CD14-positive monocyte (primary cell): Measurements from ENCODE around the gene CCDC87. TPM values are rescaled to one million over a fixed set of nuclear protein-coding genes. Genes with fewer than 3 reads are reported as not detected.

Experiments used
- DNase-seq, 3 donors: peaks; one replicate each; pipeline ENCODE4 v3.0.0-alpha.2; 2011 to 2022
- H2AFZ ChIP-seq: 2 replicates; pipeline ENCODE4 v1.6.0; 2012; ENCODE audit warnings: mild to moderate bottlenecking, low read depth, low read length, inconsistent platforms; ENCODE audit not compliant: insufficient read depth, poor library complexity, severe bottlenecking
- H3K27ac ChIP-seq, 2 donors: 1 replicate in 1 of 2; 2 replicates in 1 of 2; pipeline ENCODE4 v1.5.1; 2012 to 2013; ENCODE audit warnings: low read length in 2 of 2, control low read depth in 1 of 2, inconsistent platforms in 1 of 2, low read depth in 1 of 2, mild to moderate bottlenecking in 1 of 2
- H3K27me3 ChIP-seq, 2 donors: one replicate each; pipeline versions ENCODE4 v1.6.0 to v1.6.1; 2011 to 2013; ENCODE audit warnings: low read length in 2 of 2; ENCODE audit not compliant: control insufficient read depth in 2 of 2, insufficient read depth in 2 of 2
- H3K36me3 ChIP-seq, 2 donors: replicated peaks in 1 of 2; 1 replicate in 1 of 2; 2 replicates in 1 of 2; pipeline versions ENCODE4 v1.5.1 to v1.6.1; 2012 to 2013; ENCODE audit warnings: low read length in 2 of 2, control low read depth in 1 of 2, inconsistent platforms in 1 of 2, mild to moderate bottlenecking in 1 of 2; ENCODE audit not compliant: insufficient read depth in 2 of 2, control insufficient read depth in 1 of 2
- H3K4me1 ChIP-seq, 2 donors: 1 replicate in 1 of 2; 2 replicates in 1 of 2; pipeline versions ENCODE4 v1.5.1 to v1.6.1; 2012 to 2013; ENCODE audit warnings: low read length in 2 of 2, control low read depth in 1 of 2, inconsistent platforms in 1 of 2, mild to moderate bottlenecking in 1 of 2, moderate library complexity in 1 of 2; ENCODE audit not compliant: insufficient read depth in 2 of 2, control insufficient read depth in 1 of 2
- H3K4me2 ChIP-seq: replicated peaks from 2 replicates; pipeline ENCODE3; 2012; ENCODE audit warnings: low read length, moderate library complexity, mild to moderate bottlenecking; ENCODE audit not compliant: poor library complexity, severe bottlenecking; ENCODE audit errors: extremely low read depth
- H3K4me3 ChIP-seq, 3 experiments: fragments of 200-600 bp in 1 of 3; sonication (generic) in 1 of 3; replicated peaks in 1 of 3; 1 replicate in 2 of 3; 2 replicates in 1 of 3; pipeline ENCODE4 v1.5.1; 2011 to 2013; ENCODE audit warnings: low read length in 3 of 3, mild to moderate bottlenecking in 3 of 3, control low read depth in 2 of 3, low read depth in 2 of 3, inconsistent platforms in 1 of 3, moderate library complexity in 1 of 3
- H3K79me2 ChIP-seq: 2 replicates; pipeline ENCODE4 v1.6.0; 2012; ENCODE audit warnings: mild to moderate bottlenecking, control low read depth, inconsistent platforms, low read length, moderate library complexity; ENCODE audit not compliant: insufficient read depth
- H3K9ac ChIP-seq: 2 replicates; pipeline ENCODE4 v1.6.0; 2017; ENCODE audit warnings: low read length, mild to moderate bottlenecking; ENCODE audit not compliant: insufficient read depth, poor library complexity, severe bottlenecking
- H3K9me3 ChIP-seq, 2 donors: replicated peaks in 1 of 2; 1 replicate in 1 of 2; 2 replicates in 1 of 2; pipeline versions ENCODE4 v1.5.1 to v1.6.1; 2012 to 2013; ENCODE audit warnings: low read length in 2 of 2, control low read depth in 1 of 2; ENCODE audit not compliant: control insufficient read depth in 1 of 2, insufficient read depth in 1 of 2
- H4K20me1 ChIP-seq: 2 replicates; pipeline ENCODE4 v1.6.0; 2012; ENCODE audit warnings: mild to moderate bottlenecking, low read length, control low read depth, moderate library complexity; ENCODE audit not compliant: insufficient read depth
- H3K27ac Mint-ChIP-seq, 7 donors: one replicate each; pipeline ENCODE4 v1.8.0; 2020; ENCODE audit warnings: mild to moderate bottlenecking in 7 of 7, mixed read lengths in 7 of 7, moderate library complexity in 6 of 7, inconsistent platforms in 2 of 7
- H3K27me3 Mint-ChIP-seq, 3 donors: one replicate each; pipeline ENCODE4 v1.8.0; 2021 to 2022; ENCODE audit warnings: low read depth in 3 of 3, mild to moderate bottlenecking in 3 of 3, mixed read lengths in 3 of 3, moderate library complexity in 3 of 3, inconsistent platforms in 1 of 3
- H3K36me3 Mint-ChIP-seq, 2 donors: one replicate each; pipeline ENCODE4 v1.8.0; 2020; ENCODE audit warnings: mixed read lengths in 2 of 2, inconsistent platforms in 1 of 2, mild to moderate bottlenecking in 1 of 2
- H3K4me1 Mint-ChIP-seq: one replicate; pipeline ENCODE4 v1.8.0; 2020; ENCODE audit warnings: mild to moderate bottlenecking, mixed read lengths
- H3K4me3 Mint-ChIP-seq, 2 donors: one replicate each; pipeline ENCODE4 v1.8.0; 2020; ENCODE audit warnings: mild to moderate bottlenecking in 2 of 2, mixed read lengths in 2 of 2, moderate library complexity in 1 of 2
- H3K9me3 Mint-ChIP-seq, 7 donors: one replicate each; pipeline ENCODE4 v1.8.0; 2020 to 2022; ENCODE audit warnings: mixed read lengths in 7 of 7, mild to moderate bottlenecking in 6 of 7, moderate library complexity in 6 of 7, inconsistent platforms in 2 of 7
- WGBS: methylation state at CpG from one replicate; pipeline ENCODE4 v1.1.5; 2013; ENCODE audit warnings: missing lambda C conversion rate; ENCODE audit not compliant: insufficient coverage; 5-methylcytosine and 5-hydroxymethylcytosine counted together
- intact Hi-C, 2 donors: fragments of 100-400 bp; cut with micrococcal nuclease; formaldehyde crosslinking; loops; one replicate each; pipeline versions ENCODE4 v1.15.0 to v1.15.1; 2023
- polyA plus RNA-seq, 3 donors: library from polyadenylated mRNA; depleted of rRNA in 1 of 3; unstranded in 2 of 3; stranded (reverse) in 1 of 3; fragments of 300-500 nt in 2 of 3; fragments of >200 nt in 1 of 3; fragmentation: Illumina TruSeq in 2 of 3; gene quantifications; 1 replicate in 2 of 3; 2 replicates in 1 of 3; pipeline ENCODE4 v1.2.3, GENCODE V29; 2012 to 2021
- TF ChIP-seq, protein P1 (sequence below): fragments of 200-600 bp; IDR thresholded peaks from one replicate; pipeline ENCODE4 v1.8.0; 2022; ENCODE audit warnings: antibody characterized with exemption, mild to moderate bottlenecking

The CCDC87 gene
- polyA plus RNA-seq, 3 donors, result not detected

DNA sequence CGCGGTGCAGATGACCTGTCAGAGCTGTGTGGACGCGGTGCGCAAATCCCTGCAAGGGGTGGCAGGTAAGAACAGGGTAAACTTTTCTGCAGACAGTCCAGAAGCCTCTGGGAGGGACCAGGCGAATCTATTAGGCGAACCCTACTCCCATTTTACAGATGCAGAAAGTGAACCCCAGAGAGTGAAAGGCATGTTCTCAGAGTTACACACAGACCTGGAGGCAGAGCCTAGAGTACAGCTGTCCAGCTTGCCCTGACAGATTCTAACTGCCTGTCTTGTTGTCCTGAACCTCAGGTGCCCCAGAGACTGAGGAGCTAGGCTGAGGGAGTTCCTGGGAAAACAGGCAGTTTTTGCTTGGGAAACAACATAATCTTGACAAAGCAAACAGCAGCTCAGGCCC lies 787 bp upstream of the CCDC87 start:
- peaks cover 26% of the 10 kb centered on the region for H3K4me1 Mint-ChIP-seq
- Histone ChIP-seq H4K20me1 (no peaks in the 10 kb centered on the region), H3K36me3 (peaks cover 0 to under 1% of the 10 kb centered on the region in 2 donors), H3K4me2 (peak overlapping the region; percentile 88), H3K27me3 (no peaks in the 10 kb centered on the region), H3K9me3 (no peaks in the 10 kb centered on the region), H3K4me3 (peak overlapping the region; percentile 64 to 84 (median 81)), H3K4me1 (peaks cover 14 to 35% of the 10 kb centered on the region in 2 donors), H2AFZ (peak overlapping the region; percentile 96), H3K27ac (peak overlapping the region in 1 of 2 donors; percentile 84), H3K79me2 (peaks cover 13% of the 10 kb centered on the region), H3K9ac (peak overlapping the region; percentile 76)
- 61% methylated on average over 7 of the region's 7 CpGs for WGBS
- peaks cover 0 to 1% (median 0%) of the 10 kb centered on the region in 3 donors for H3K27me3 Mint-ChIP-seq
- peak overlapping the region; percentile 11 to 99 (median 98) for H3K27ac Mint-ChIP-seq
- H3K9me3 Mint-ChIP-seq, result no peaks in the 10 kb centered on the region
- peaks cover 4 to 13% of the 10 kb centered on the region in 2 donors for H3K36me3 Mint-ChIP-seq
- intact Hi-C loops, result loop anchor here (2.0 to 5.0 kb wide), 2 partner anchors 23 to 84 kb away; partner anchors contain the start of genes RBM14 (in 2 of the 2) and RBM4B (in 1 of the 2)
- TF ChIP-seq, protein P1, sequence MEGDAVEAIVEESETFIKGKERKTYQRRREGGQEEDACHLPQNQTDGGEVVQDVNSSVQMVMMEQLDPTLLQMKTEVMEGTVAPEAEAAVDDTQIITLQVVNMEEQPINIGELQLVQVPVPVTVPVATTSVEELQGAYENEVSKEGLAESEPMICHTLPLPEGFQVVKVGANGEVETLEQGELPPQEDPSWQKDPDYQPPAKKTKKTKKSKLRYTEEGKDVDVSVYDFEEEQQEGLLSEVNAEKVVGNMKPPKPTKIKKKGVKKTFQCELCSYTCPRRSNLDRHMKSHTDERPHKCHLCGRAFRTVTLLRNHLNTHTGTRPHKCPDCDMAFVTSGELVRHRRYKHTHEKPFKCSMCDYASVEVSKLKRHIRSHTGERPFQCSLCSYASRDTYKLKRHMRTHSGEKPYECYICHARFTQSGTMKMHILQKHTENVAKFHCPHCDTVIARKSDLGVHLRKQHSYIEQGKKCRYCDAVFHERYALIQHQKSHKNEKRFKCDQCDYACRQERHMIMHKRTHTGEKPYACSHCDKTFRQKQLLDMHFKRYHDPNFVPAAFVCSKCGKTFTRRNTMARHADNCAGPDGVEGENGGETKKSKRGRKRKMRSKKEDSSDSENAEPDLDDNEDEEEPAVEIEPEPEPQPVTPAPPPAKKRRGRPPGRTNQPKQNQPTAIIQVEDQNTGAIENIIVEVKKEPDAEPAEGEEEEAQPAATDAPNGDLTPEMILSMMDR, result no peak
- no peak for DNase-seq
- H3K4me3 Mint-ChIP-seq, result peak overlapping the region; percentile 97 to 100

DNA sequence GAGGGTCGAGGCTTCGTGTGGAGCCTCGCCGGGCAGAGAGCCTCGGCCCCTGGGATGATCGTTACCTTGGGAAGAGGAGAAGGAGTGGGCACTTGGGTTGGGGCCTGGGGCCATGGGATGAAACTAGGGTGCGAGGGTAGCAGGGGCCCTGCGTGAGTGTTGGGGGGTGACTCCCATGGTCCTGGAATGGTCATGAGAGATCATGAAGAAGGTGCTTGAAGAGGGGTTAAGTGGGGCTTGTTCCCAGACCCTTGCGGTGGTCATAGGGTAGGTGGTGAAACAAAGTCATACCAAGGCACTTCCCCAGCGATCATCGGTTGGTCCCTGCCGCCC lies 406 bp upstream of the CCDC87 start:
- intact Hi-C loops, result loop anchor here (2.0 to 5.0 kb wide), 2 partner anchors 24 to 84 kb away; partner anchors contain the start of genes RBM14 (in 2 of the 2) and RBM4B (in 1 of the 2)
- Histone ChIP-seq H3K9ac (peak overlapping the region; percentile 76), H3K4me1 (peaks cover 14 to 35% of the 10 kb centered on the region in 2 donors), H3K27me3 (no peaks in the 10 kb centered on the region), H3K4me2 (peak overlapping the region; percentile 88), H3K36me3 (no peaks in the 10 kb centered on the region), H3K9me3 (no peaks in the 10 kb centered on the region), H3K27ac (peak overlapping the region; percentile 63 to 84), H3K79me2 (peaks cover 13% of the 10 kb centered on the region), H2AFZ (peak overlapping the region; percentile 96), H4K20me1 (no peaks in the 10 kb centered on the region), H3K4me3 (peak overlapping the region; percentile 64 to 84 (median 81))
- H3K4me1 Mint-ChIP-seq, result peaks cover 26% of the 10 kb centered on the region
- peak in 1 of 3 donors; percentile 20 for DNase-seq
- H3K36me3 Mint-ChIP-seq, result peaks cover 4 to 13% of the 10 kb centered on the region in 2 donors
- WGBS, result 7% methylated on average over 12 of the region's 12 CpGs
- TF ChIP-seq, protein P1, result no peak
- peaks cover 0 to 1% (median 0%) of the 10 kb centered on the region in 3 donors for H3K27me3 Mint-ChIP-seq
- peak overlapping the region; percentile 95 to 99 (median 98) for H3K27ac Mint-ChIP-seq
- H3K4me3 Mint-ChIP-seq, result peak overlapping the region; percentile 97 to 100
- H3K9me3 Mint-ChIP-seq, result no peaks in the 10 kb centered on the region
